ENCODE results near the gene RAB3B. TPM values are rescaled to one million over a fixed set of nuclear protein-coding genes. Genes with fewer than 3 reads are reported as not detected.
"Not testable (repeated sequence)": the region's sequence is repeated elsewhere in the genome, so short reads cannot be mapped to it uniquely, and the experiment has no call there.

RAB3B gene
- total and polyA plus RNA-seq, 4 experiments from 2014 or later, result 0.06 TPM; not detected in 2

DNA sequence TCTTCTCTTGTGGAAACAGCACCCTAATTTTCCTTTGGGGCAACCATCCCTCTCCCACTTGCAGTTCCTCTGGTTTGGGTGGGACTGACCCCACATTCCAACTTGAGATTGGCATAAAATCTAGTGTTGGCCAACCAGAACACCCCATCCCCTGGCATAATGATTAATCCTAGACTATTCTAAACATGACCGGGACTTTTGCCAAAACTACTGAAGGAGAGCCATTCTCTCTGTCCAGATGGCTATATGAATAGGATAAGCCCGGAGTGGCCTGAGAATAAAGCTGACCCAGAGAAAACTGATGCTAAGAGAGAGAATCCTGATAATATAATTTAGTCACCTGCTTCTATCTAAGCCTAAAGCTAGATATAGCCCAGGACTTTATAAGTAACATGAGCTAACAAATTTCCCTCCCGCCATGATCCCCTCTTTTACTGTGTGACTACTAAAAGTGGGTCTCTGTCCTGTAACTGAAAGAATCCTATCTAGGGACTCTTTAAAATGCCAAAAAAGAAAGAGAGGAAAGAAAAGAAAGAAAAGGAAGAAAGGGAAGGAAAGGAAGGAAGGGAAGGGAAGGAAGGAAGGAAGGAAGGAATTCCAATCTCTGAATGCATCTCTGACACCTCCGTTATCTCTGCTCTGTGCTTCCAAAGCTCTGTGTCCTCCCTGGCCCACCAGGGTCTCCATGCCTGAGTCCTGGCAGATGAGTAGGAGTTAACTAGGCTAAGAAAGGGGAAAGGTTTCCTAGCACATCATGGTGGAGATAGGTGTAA is 84.0 kb downstream of the RAB3B start:
- no peak overlapping the region for H3K27ac ChIP-seq (ENCODE audit: low read depth, low read length)
- H3K4me3 ChIP-seq (ENCODE audit: low read length in 2 of 2), result no peak overlapping the region
- peak overlapping the region in 2 of 8 donors; percentile 11 to 24 for H3K4me3 Mint-ChIP-seq
- peaks cover 6% of the 10 kb centered on the region for H3K4me1 ChIP-seq (ENCODE audit: insufficient read depth, low read length)
- DNase-seq, result no peak
- peak overlapping the region; percentile 70 to 94 (median 84) for H3K27ac Mint-ChIP-seq
- H3K36me3 Mint-ChIP-seq, result no peaks in the 10 kb centered on the region
- H3K9me3 Mint-ChIP-seq, result peaks cover 0 to 13% (median 9%) of the 10 kb centered on the region in 8 donors
- H3K27me3 ChIP-seq (ENCODE audit: insufficient read depth, low read length), result no peaks in the 10 kb centered on the region
- peaks cover 4 to 15% (median 8%) of the 10 kb centered on the region in 4 donors for H3K4me1 Mint-ChIP-seq
- intact Hi-C loops (cut with micrococcal nuclease), result no loop called here
- POLR2A ChIA-PET (ENCODE audit: partially characterized antibody), result no interaction called here
- peaks cover 6 to 7% of the 10 kb centered on the region in 2 donors for H3K27me3 Mint-ChIP-seq
- CTCF ChIA-PET (ENCODE audit: partially characterized antibody), result interaction anchor here (0.7 to 1.7 kb wide), 3 partner anchors 8 to 1016 kb away, joined by 4 to 7 read pairs (median 4); no protein-coding TSS in a partner anchor
- H3K9me3 ChIP-seq (ENCODE audit: control insufficient read depth in 1 of 2, low read length in 2 of 2), result no peaks in the 10 kb centered on the region
- H3K36me3 ChIP-seq (ENCODE audit: insufficient read depth, low read length), result no peaks in the 10 kb centered on the region

DNA sequence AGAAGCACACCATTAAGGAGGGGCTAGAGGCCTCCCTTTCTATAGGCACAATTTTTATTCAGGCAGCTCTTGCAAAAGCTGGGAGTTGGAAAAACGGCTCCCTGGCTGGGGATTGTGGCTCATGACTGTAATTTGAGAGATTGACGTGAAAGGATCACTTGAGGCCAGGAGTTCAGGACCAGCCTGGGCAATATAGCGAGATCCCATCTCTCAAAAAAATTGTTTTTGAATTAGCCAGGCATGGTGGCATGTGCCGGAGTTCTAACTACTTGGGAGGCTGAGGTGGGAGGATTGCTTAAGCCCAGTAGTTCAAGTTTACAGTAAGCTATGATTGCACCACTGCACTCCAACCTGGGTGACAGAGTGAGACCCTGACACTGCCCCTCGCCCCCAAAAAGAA is 88.0 kb downstream of the RAB3B start:
- no peaks in the 10 kb centered on the region for H3K36me3 ChIP-seq (ENCODE audit: insufficient read depth, low read length)
- H3K4me3 ChIP-seq (ENCODE audit: low read length in 2 of 2), result no peak overlapping the region
- Mint-ChIP-seq H3K27ac (no peak overlapping the region), H3K4me1 (peaks cover 4 to 11% (median 7%) of the 10 kb centered on the region in 4 donors), H3K4me3 (no peak overlapping the region), H3K36me3 (no peaks in the 10 kb centered on the region), H3K27me3 (peaks cover 16 to 18% of the 10 kb centered on the region in 2 donors), H3K9me3 (peaks cover 0 to 13% (median 9%) of the 10 kb centered on the region in 8 donors)
- H3K27ac ChIP-seq (ENCODE audit: low read depth, low read length), result no peak overlapping the region
- CTCF ChIA-PET (ENCODE audit: partially characterized antibody), result no interaction called here
- H3K9me3 ChIP-seq (ENCODE audit: control insufficient read depth in 1 of 2, low read length in 2 of 2), result no peaks in the 10 kb centered on the region
- peaks cover 6% of the 10 kb centered on the region for H3K4me1 ChIP-seq (ENCODE audit: insufficient read depth, low read length)
- H3K27me3 ChIP-seq (ENCODE audit: insufficient read depth, low read length), result no peaks in the 10 kb centered on the region
- intact Hi-C loops (cut with micrococcal nuclease), result no loop called here
- DNase-seq, result no peak
- POLR2A ChIA-PET (ENCODE audit: partially characterized antibody), result no interaction called here

DNA sequence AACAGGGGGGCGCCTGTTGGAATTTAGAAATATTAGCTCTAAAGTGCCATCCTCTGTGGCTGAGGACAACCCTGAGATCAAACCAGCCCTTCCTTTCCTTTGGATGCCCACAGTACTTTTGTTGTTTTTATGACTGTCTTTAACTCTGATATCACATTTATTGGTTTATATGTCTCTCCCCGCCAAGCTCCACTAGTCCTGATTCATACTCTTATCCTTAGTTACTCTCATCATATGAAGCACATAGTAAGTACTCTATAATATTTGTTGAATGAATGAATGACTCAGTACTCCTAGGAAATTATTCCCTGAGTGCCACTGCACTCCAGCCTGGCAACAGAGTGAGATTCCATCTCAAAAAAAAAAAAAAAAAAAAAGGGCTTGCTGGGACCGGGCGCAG is 89.3 kb downstream of the RAB3B start:
- Histone ChIP-seq H3K27me3 (ENCODE audit: insufficient read depth, low read length) (no peaks in the 10 kb centered on the region), H3K4me1 (ENCODE audit: insufficient read depth, low read length) (no peaks in the 10 kb centered on the region), H3K9me3 (ENCODE audit: control insufficient read depth in 1 of 2, low read length in 2 of 2) (no peaks in the 10 kb centered on the region), H3K4me3 (ENCODE audit: low read length in 2 of 2) (no peak overlapping the region), H3K36me3 (ENCODE audit: insufficient read depth, low read length) (no peaks in the 10 kb centered on the region), H3K27ac (ENCODE audit: low read depth, low read length) (no peak overlapping the region)
- ChIA-PET CTCF (ENCODE audit: partially characterized antibody) (no interaction called here), POLR2A (ENCODE audit: partially characterized antibody) (no interaction called here)
- H3K4me3 Mint-ChIP-seq, result no peak overlapping the region
- peaks cover 22 to 24% of the 10 kb centered on the region in 2 donors for H3K27me3 Mint-ChIP-seq
- no peaks in the 10 kb centered on the region for H3K4me1 Mint-ChIP-seq
- H3K36me3 Mint-ChIP-seq, result no peaks in the 10 kb centered on the region
- H3K9me3 Mint-ChIP-seq, result peaks cover 0 to 2% (median 0%) of the 10 kb centered on the region in 8 donors
- intact Hi-C loops (cut with micrococcal nuclease), result no loop called here
- peak overlapping the region in 1 of 7 donors; percentile 26 for H3K27ac Mint-ChIP-seq
- DNase-seq, result no peak

DNA sequence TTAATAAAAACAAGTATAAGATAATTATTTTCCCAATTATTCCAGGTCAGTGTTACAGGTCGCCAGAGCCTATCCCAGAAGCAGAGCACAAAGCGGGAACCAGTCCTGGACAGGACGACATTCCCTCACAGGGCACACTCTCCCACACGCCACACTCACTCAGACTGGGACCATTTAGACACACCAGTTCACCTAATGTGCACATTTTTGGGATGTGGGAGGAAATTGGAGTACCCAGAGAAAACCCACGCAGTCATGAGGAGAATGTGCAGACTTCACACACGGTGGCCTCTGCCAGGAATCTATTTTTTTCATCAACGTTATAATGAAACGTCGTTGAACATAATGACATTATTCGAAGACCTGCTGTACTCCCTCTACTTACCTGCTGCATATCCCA is 91.5 kb downstream of the RAB3B start:
- intact Hi-C loops (cut with micrococcal nuclease), result no loop called here
- Mint-ChIP-seq H3K9me3 (peaks cover 0 to 2% (median 0%) of the 10 kb centered on the region in 8 donors), H3K4me3 (no peak overlapping the region), H3K4me1 (no peaks in the 10 kb centered on the region), H3K27ac (no peak overlapping the region), H3K36me3 (no peaks in the 10 kb centered on the region), H3K27me3 (peaks cover 25 to 41% of the 10 kb centered on the region in 2 donors)
- POLR2A ChIA-PET (ENCODE audit: partially characterized antibody), result no interaction called here
- no peak for DNase-seq
- CTCF ChIA-PET (ENCODE audit: partially characterized antibody), result interaction anchor here (0.6 to 3.8 kb wide), 5 partner anchors 7 to 111 kb away, joined by 3 to 52 read pairs (median 5); no protein-coding TSS in a partner anchor
- Histone ChIP-seq H3K9me3 (ENCODE audit: control insufficient read depth in 1 of 2, low read length in 2 of 2) (no peaks in the 10 kb centered on the region), H3K36me3 (ENCODE audit: insufficient read depth, low read length) (no peaks in the 10 kb centered on the region), H3K27ac (ENCODE audit: low read depth, low read length) (no peak overlapping the region), H3K4me3 (ENCODE audit: low read length in 2 of 2) (no peak overlapping the region), H3K27me3 (ENCODE audit: insufficient read depth, low read length) (no peaks in the 10 kb centered on the region), H3K4me1 (ENCODE audit: insufficient read depth, low read length) (no peaks in the 10 kb centered on the region)

DNA sequence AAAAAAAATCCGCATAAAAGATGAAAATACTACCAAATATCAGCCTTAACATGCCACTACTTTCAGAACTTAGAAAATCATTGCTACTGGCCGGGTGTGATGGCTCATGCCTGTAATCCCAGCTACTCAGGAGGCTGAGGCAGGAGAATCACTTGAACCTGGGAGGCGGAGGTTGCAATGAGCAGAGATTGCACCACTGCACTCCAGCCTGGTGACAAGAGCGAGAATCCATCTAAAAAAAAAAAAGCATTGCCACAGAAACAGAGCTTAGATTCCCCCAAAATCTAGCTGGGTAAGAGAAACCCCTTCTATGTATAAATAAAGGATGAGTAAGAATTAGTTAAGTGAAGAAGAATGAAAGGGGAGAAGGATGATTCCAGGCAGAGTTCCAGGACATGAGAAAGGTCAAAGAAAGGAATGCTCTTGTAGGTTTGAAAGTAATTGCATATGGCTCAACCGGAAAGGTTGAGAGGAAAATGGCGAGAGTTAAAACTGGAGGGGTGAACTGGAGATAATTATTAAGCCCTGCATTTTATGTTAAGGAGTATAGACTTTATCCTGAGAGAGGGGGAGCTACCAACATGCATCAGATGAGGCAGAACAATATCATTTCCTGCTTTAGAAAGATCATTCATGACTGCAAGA is 92.3 kb downstream of the RAB3B start:
- Mint-ChIP-seq H3K9me3 (peaks cover 0 to 2% (median 0%) of the 10 kb centered on the region in 8 donors), H3K4me3 (no peak overlapping the region), H3K36me3 (no peaks in the 10 kb centered on the region), H3K4me1 (no peaks in the 10 kb centered on the region), H3K27me3 (peaks cover 25 to 47% of the 10 kb centered on the region in 2 donors), H3K27ac (no peak overlapping the region)
- Histone ChIP-seq H3K27ac (ENCODE audit: low read depth, low read length) (no peak overlapping the region), H3K36me3 (ENCODE audit: insufficient read depth, low read length) (no peaks in the 10 kb centered on the region), H3K4me3 (ENCODE audit: low read length in 2 of 2) (no peak overlapping the region), H3K9me3 (ENCODE audit: control insufficient read depth in 1 of 2, low read length in 2 of 2) (no peaks in the 10 kb centered on the region), H3K27me3 (ENCODE audit: insufficient read depth, low read length) (no peaks in the 10 kb centered on the region), H3K4me1 (ENCODE audit: insufficient read depth, low read length) (no peaks in the 10 kb centered on the region)
- CTCF ChIA-PET (ENCODE audit: partially characterized antibody), result interaction anchor here (0.6 to 3.8 kb wide), 8 partner anchors 8 to 112 kb away, joined by 3 to 52 read pairs (median 4); no protein-coding TSS in a partner anchor
- intact Hi-C loops (cut with micrococcal nuclease), result no loop called here
- DNase-seq, result no peak
- POLR2A ChIA-PET (ENCODE audit: partially characterized antibody), result interaction anchor here (2.5 kb wide), 1 partner anchor 19 kb away, joined by 10 read pairs; no protein-coding TSS in a partner anchor

DNA sequence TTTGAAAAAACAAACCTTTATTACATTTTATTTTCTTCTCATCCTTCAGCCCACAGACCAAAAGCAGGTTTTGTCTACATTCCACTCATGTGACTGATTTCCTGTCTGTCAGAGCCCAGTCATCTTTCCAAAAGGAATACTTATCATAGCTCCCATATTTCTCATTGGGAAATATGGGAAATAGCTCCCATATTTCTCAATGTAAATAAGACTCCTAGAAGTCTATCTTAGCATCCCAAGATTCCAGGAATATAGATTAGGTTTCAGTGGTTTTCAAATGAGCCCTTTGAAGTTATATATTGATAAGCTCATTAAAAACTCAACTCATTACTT is 92.8 kb downstream of the RAB3B start:
- no peaks in the 10 kb centered on the region for H3K9me3 ChIP-seq (ENCODE audit: control insufficient read depth in 1 of 2, low read length in 2 of 2)
- peaks cover 0 to 2% (median 0%) of the 10 kb centered on the region in 8 donors for H3K9me3 Mint-ChIP-seq
- H3K4me3 Mint-ChIP-seq, result no peak overlapping the region
- H3K27ac Mint-ChIP-seq, result no peak overlapping the region
- CTCF ChIA-PET (ENCODE audit: partially characterized antibody), result interaction anchor here (1.1 to 3.8 kb wide), 10 partner anchors 9 to 107 kb away, joined by 3 to 52 read pairs (median 4); no protein-coding TSS in a partner anchor
- no peaks in the 10 kb centered on the region for H3K27me3 ChIP-seq (ENCODE audit: insufficient read depth, low read length)
- no peak overlapping the region for H3K27ac ChIP-seq (ENCODE audit: low read depth, low read length)
- H3K4me3 ChIP-seq (ENCODE audit: low read length in 2 of 2), result no peak overlapping the region
- H3K4me1 ChIP-seq (ENCODE audit: insufficient read depth, low read length), result no peaks in the 10 kb centered on the region
- H3K36me3 Mint-ChIP-seq, result no peaks in the 10 kb centered on the region
- intact Hi-C loops (cut with micrococcal nuclease), result loop anchor here (2.0 kb wide), 1 partner anchor 769 kb away; no protein-coding TSS in a partner anchor
- no peaks in the 10 kb centered on the region for H3K4me1 Mint-ChIP-seq
- POLR2A ChIA-PET (ENCODE audit: partially characterized antibody), result interaction anchor here (2.5 kb wide), 1 partner anchor 18 kb away, joined by 10 read pairs; no protein-coding TSS in a partner anchor
- DNase-seq, result no peak
- H3K36me3 ChIP-seq (ENCODE audit: insufficient read depth, low read length), result no peaks in the 10 kb centered on the region
- peaks cover 29 to 47% of the 10 kb centered on the region in 2 donors for H3K27me3 Mint-ChIP-seq

DNA sequence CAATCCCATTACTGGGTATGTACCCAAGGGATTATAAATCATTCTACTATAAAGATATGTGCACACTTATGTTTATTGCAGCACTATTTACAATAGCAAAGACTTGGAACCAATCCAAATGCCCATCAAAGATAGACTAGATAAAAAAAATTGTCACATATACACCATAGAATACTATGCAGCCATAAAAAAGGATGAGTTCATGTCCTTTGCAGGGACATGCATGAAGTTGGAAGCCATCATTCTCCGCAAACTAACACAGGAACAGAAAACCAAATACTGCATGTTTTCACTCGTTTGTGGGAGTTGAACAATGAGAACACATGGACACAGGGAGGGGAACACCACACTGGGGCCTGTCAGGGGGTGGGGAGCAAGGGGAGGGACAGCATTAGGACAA is 95.8 kb downstream of the RAB3B start:
- intact Hi-C loops (cut with micrococcal nuclease), result not testable (repeated sequence)

More for the DNA sequence above, 95.8 kb downstream of the RAB3B start:
- POLR2A ChIA-PET (ENCODE audit: partially characterized antibody); H3K4me1 ChIP-seq (ENCODE audit: insufficient read depth, low read length); CTCF ChIA-PET (ENCODE audit: partially characterized antibody); H3K4me1 Mint-ChIP-seq; H3K36me3 Mint-ChIP-seq; H3K9me3 ChIP-seq (ENCODE audit: control insufficient read depth in 1 of 2, low read length in 2 of 2); H3K27ac ChIP-seq (ENCODE audit: low read depth, low read length); H3K36me3 ChIP-seq (ENCODE audit: insufficient read depth, low read length); H3K9me3 Mint-ChIP-seq; H3K4me3 ChIP-seq (ENCODE audit: low read length in 2 of 2); H3K27ac Mint-ChIP-seq; H3K4me3 Mint-ChIP-seq; DNase-seq; H3K27me3 ChIP-seq (ENCODE audit: insufficient read depth, low read length): not testable (repeated sequence)
- H3K27me3 Mint-ChIP-seq, result peaks cover 38 to 54% of the 10 kb centered on the region in 2 donors
